HS-5 (cell line): Measurements from ENCODE around the gene PTPRE.

Source experiments
- DNase-seq: peaks from one replicate; pipeline ENCODE4 v3.0.0-alpha.2; 2012; ENCODE audit warnings: low read depth

The PTPRE gene

DNA sequence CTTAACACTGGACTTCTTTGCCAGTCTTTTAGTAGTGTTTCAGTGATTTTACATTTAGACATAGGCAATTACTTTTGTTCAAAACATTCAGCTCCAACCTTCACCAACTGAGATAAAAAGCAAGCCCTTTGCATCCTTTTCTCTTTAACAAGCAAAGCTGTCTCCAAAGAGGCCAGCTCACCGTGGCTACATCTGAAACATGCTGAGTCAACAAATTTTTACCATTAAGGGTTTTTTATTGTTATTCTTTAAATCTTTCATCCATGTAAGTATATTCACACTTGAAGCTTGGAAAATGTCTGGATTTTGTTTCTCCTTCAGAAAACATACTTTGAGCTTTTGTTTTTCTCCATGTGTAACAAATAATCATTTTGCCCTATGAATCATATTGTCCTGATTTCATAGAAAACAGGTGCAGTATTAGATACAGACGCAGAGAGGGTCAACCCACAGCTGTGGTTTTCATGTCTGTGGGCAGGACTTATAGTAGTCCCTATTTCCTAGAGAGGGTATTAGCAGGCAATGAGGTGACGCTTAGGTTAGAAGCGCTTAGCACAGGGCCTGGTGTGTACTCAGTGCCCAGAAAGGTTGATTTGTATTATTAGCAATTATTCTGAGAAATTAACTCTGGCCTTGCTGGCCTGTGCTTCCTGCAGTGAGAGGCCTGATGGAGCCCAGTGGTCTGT, 119.9 kb downstream of the PTPRE start:
- no peak for DNase-seq

GRCh38 chr10:128027306-128027705, 120.4 kb downstream of the PTPRE start:
- DNase-seq, result no peak

DNA sequence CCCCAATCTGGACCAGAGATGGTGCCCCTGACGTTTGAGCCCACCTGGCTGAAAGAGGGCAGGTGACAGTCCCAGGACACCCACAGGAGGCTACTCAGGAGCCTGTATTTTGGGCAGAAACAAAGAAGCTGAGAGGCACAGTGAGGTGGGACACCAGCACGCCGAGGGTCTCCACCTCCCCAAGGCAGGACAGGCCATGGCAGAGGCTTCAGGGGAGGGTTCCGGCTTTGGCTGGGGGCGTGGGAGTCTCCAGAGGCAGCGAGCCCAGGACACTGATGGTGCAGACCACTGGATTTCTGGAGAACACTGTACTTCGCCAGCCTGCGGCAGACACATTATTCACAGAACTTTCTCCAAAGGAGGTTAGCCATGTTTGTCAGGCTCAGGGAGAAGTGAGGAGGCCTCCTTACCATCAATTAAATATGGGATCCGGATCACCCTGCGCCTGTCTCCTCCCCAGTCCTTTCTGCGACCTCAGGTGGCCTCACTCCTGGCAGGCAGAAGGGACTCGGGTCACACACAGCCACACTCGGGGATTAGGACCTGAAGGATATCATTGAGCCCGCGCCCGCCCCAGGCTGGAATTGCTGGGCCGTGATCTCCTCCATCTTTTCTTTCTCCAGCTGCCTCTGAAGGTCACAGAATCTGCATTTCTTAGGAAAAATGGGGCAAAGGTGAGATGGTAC, 121.1 kb downstream of the PTPRE start:
- DNase-seq, result no peak

GRCh38 chr10:128028508-128029289, 121.8 kb downstream of the PTPRE start:
- DNase-seq, result no peak

DNA sequence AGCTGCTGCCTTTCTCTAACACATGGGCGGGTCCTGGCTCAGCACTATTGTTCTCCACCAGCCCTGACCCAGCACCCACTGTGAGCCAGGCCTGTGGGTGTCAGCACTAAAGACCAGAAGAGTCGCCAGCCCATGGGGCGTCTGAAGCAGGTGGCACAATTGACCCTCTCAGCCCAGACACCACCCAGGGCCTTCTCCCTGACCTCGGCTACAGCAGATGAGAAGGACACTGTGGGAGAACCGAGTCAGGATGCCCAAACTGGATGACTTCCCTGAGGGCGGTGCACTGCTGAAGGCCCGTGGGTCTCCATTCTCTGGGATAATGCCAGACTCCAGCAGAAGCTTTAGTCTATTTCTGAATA, 122.4 kb downstream of the PTPRE start:
- DNase-seq, result no peak

- no peak for DNase-seq
These were observed 122.9 kb downstream of the PTPRE start for GRCh38 chr10:128029731-128030369.

GRCh38 chr10:128030498-128031072, 123.7 kb downstream of the PTPRE start:
- no peak for DNase-seq

GRCh38 chr10:128031216-128031615, 124.3 kb downstream of the PTPRE start:
- DNase-seq, result no peak

- DNase-seq, result no peak
These were observed 125.6 kb downstream of the PTPRE start for GRCh38 chr10:128032466-128032865.

DNA sequence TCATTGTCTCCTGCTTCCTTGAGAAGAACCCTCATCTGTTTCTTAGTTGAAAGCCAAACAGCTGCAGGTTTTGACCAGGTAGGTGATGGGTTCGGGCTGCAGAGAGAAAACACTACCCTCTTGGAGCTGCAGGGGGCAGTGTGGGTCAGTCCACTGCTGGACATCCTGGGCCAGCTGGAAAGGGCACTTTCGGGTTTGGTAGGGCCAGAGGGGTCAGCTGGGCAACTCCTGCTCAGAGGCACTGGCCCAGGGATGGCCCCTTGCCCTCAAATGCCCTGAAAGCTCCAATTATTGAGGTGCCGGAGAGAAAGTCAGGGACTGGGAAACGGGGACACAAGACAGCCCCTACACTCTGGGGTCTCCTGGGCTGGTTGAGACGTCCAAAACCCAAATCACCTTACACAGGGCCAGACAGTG, 128.7 kb downstream of the PTPRE start:
- DNase-seq, result no peak

GRCh38 chr10:128036011-128036615, 129.2 kb downstream of the PTPRE start:
- DNase-seq, result no peak

- no peak for DNase-seq
These were observed 130.0 kb downstream of the PTPRE start for GRCh38 chr10:128036746-128037543.

DNA sequence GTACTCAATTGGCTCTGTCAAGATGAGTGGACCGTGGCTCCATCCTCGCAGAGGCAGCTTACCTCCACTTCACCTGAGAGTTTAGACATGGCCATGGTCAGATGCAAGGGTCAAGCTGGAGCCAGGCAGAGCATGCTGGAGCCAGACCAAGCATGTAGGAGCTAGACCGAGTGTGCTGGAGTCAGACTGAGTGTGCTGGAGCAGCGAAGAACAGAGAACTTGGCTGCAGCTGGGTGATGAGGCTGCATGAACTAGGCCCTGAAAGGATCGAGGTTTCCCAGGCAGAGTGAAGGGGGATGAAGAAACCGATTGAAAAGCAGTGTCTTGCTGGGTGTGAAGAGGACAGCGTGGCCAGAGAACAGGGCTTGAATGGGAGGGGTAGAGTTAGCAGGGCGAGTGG, 133.2 kb downstream of the PTPRE start:
- DNase-seq, result no peak

DNA sequence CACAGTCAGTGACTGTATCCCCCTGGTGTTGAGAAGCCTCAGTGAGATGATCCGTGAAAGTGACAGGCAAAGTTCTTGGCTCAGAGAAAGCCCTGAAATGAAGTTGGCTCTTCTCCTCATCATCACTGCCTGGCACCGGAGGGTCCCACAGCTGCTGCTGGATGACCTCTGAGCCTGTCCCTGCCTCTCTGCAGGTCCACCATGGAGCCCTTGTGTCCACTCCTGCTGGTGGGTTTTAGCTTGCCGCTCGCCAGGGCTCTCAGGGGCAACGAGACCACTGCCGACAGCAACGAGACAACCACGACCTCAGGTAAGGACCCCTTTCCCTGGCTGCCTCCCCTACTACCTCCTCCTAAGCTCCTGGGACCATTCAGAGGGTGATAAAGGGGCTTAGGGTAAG, 133.8 kb downstream of the PTPRE start:
- no peak for DNase-seq

- no peak for DNase-seq
These were observed 135.3 kb downstream of the PTPRE start for GRCh38 chr10:128042131-128042610.

DNA sequence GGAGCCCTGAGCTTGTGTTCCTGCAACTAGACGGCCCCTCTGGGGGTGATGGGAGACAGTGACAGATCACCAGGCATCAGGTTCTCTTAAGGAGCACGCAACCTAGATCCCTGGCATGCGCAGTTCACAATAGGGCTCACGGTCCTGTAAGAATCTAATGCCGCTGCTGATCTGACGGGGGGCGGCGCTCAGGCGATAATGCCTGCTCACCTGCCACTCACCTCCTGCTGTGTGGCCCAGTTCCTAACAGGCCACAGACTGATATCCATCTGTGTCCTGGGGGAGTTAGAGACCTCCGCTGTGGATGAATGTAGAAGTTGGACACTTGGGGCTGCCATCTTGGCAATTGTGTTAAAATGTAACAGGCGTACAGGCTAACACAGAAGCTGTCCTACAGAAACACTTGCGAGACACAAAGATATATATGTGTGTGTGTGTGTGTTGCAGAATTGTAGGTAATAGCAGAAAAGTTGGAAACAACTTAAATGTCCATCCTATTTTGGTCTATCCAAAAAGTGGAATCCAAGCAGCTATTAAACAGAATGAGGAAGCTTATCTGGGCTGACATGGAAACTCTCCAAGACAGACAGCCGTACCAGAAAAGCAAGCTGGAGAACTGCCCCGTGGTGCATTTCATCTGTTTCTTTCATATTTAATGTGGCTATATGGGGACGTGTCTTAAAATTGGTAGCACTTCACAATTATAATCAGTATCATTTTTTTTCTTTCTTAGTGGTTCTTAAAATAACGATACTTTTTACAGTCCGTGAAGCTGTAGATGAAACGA, 136.5 kb downstream of the PTPRE start:
- no peak for DNase-seq

GRCh38 chr10:128044186-128044585, 137.3 kb downstream of the PTPRE start:
- DNase-seq, result no peak

GRCh38 chr10:128044961-128045832, 138.3 kb downstream of the PTPRE start:
- DNase-seq, result no peak

GRCh38 chr10:128045833-128046120, 138.9 kb downstream of the PTPRE start:
- DNase-seq, result no peak
